H1 (cell line): Measurements from ENCODE around the gene NOP9. TPM values are rescaled to one million over a fixed set of nuclear protein-coding genes. Genes with fewer than 3 reads are reported as not detected.

Experiments used
- CTCF ChIA-PET: fragments of 300-600 bp; sonication (Branson Sonifier 250); formaldehyde crosslinking; loops from one replicate; lab custom pipeline; 2021; ENCODE audit not compliant: partially characterized antibody; lab: Charles Lee
- POLR2A ChIA-PET: fragments of 300-600 bp; sonication (Branson Sonifier 250); formaldehyde crosslinking; loops from one replicate; lab custom pipeline; 2021; ENCODE audit warnings: inconsistent platforms; ENCODE audit not compliant: partially characterized antibody; lab: Charles Lee
- DNase-seq, 2 experiments: peaks; one replicate each; pipeline versions ENCODE4 v3.0.0 to v3.0.0-alpha.2; 2010 to 2022; ENCODE audit warnings: low spot score in 2 of 2, low read depth in 1 of 2, mixed read lengths in 1 of 2
- FAIRE-seq: peaks from 2 replicates; lab custom pipeline; 2011; peaks lifted over from hg19 to GRCh38; lab: Jason Lieb, UNC
- H2AFZ ChIP-seq: 2 replicates; pipeline ENCODE4 v1.8.1; 2012; ENCODE audit warnings: low read length, inconsistent platforms
- H2AK5ac ChIP-seq: 2 replicates; pipeline ENCODE4 v1.6.1; 2013; ENCODE audit warnings: low read depth, low read length
- H2BK120ac ChIP-seq: replicated peaks from 2 replicates; pipeline ENCODE3; 2013; ENCODE audit warnings: low read depth, low read length, inconsistent platforms
- H2BK12ac ChIP-seq: 2 replicates; pipeline ENCODE4 v1.6.1; 2013; ENCODE audit warnings: low read depth, low read length
- H2BK15ac ChIP-seq: 2 replicates; pipeline ENCODE4 v1.6.1; 2013; ENCODE audit warnings: low read length
- H2BK20ac ChIP-seq: 2 replicates; pipeline ENCODE4 v1.6.1; 2013; ENCODE audit warnings: low read length
- H2BK5ac ChIP-seq: 2 replicates; pipeline ENCODE4 v1.6.1; 2013; ENCODE audit warnings: low read depth, low read length
- H3K14ac ChIP-seq: 2 replicates; pipeline ENCODE4 v1.6.1; 2013; ENCODE audit warnings: inconsistent platforms; ENCODE audit not compliant: insufficient read length
- H3K18ac ChIP-seq: 2 replicates; pipeline ENCODE4 v1.6.1; 2013; ENCODE audit warnings: low read length; ENCODE audit errors: extremely low read depth
- H3K23ac ChIP-seq: 2 replicates; pipeline ENCODE4 v1.6.1; 2013; ENCODE audit warnings: inconsistent platforms; ENCODE audit not compliant: insufficient read length
- H3K23me2 ChIP-seq: 2 replicates; pipeline ENCODE4 v1.6.1; 2013; ENCODE audit warnings: low read depth, low read length
- H3K27ac ChIP-seq: 2 replicates; pipeline ENCODE4 v1.6.1; 2011; ENCODE audit warnings: low read depth, low read length, inconsistent platforms
- H3K27me3 ChIP-seq, 4 experiments: replicated peaks in 1 of 4; 1 replicate in 1 of 4; 2 replicates in 3 of 4; pipeline versions ENCODE4 v1.6.1 to v1.8.1; 2011 to 2013; ENCODE audit warnings: low read length in 3 of 4, mild to moderate bottlenecking in 3 of 4, inconsistent platforms in 2 of 4, mixed read lengths in 2 of 4, moderate library complexity in 1 of 4; ENCODE audit not compliant: control insufficient read depth in 3 of 4, insufficient read depth in 3 of 4; ENCODE audit errors: extremely low read depth in 1 of 4
- H3K36me3 ChIP-seq, 4 experiments: 2 replicates each; pipeline versions ENCODE4 v1.6.1 to v1.8.1; 2011 to 2013; ENCODE audit warnings: mild to moderate bottlenecking in 4 of 4, low read length in 3 of 4, moderate library complexity in 2 of 4, control low read depth in 1 of 4, inconsistent platforms in 1 of 4; ENCODE audit not compliant: insufficient read depth in 4 of 4, control insufficient read depth in 2 of 4
- H3K4ac ChIP-seq: replicated peaks from 2 replicates; pipeline ENCODE3; 2013; ENCODE audit warnings: low read length, low read depth, mixed read lengths, inconsistent platforms; ENCODE audit not compliant: insufficient read length
- H3K4me1 ChIP-seq, 4 experiments: replicated peaks in 1 of 4; 1 replicate in 1 of 4; 2 replicates in 3 of 4; pipeline versions ENCODE4 v1.6.1 to v1.8.1; 2011 to 2013; ENCODE audit warnings: low read length in 3 of 4, inconsistent platforms in 2 of 4, mixed read lengths in 1 of 4; ENCODE audit not compliant: insufficient read depth in 4 of 4, control insufficient read depth in 3 of 4
- H3K4me2 ChIP-seq, 2 experiments: 2 replicates each; pipeline versions ENCODE4 v1.6.1 to v1.8.1; 2011 to 2013; ENCODE audit warnings: low read depth in 2 of 2, low read length in 2 of 2, control low read depth in 1 of 2, inconsistent platforms in 1 of 2, mild to moderate bottlenecking in 1 of 2; ENCODE audit not compliant: insufficient read depth in 1 of 2
- H3K4me3 ChIP-seq, 4 experiments: fragments of 200-600, 300-600 bp in 1 of 4; sonication (generic), shearing (Covaris generic), sonication (Bioruptor Twin) in 1 of 4; 2 replicates each; pipeline versions ENCODE4 v1.5.1 to v1.8.1; 2011 to 2016; ENCODE audit warnings: low read length in 4 of 4, low read depth in 3 of 4, control low read depth in 2 of 4, inconsistent platforms in 2 of 4, mild to moderate bottlenecking in 2 of 4, mixed read lengths in 1 of 4, moderate library complexity in 1 of 4; ENCODE audit not compliant: insufficient read depth in 2 of 4; ENCODE audit errors: extremely low read depth in 1 of 4
- H3K56ac ChIP-seq: replicated peaks from 2 replicates; pipeline ENCODE3; 2013; ENCODE audit warnings: low read depth, mild to moderate bottlenecking, mixed read lengths, low read length, inconsistent platforms; ENCODE audit not compliant: insufficient read length
- H3K79me1 ChIP-seq: 2 replicates; pipeline ENCODE4 v1.6.1; 2013; ENCODE audit warnings: low read depth, low read length, control low read depth
- H3K79me2 ChIP-seq, 2 experiments: 2 replicates each; pipeline versions ENCODE4 v1.6.1 to v1.8.1; 2012 to 2013; ENCODE audit warnings: low read length in 2 of 2, mild to moderate bottlenecking in 2 of 2, inconsistent platforms in 1 of 2; ENCODE audit not compliant: insufficient read depth in 2 of 2, control insufficient read depth in 1 of 2
- H3K9ac ChIP-seq, 4 experiments: replicated peaks in 1 of 4; 1 replicate in 1 of 4; 2 replicates in 3 of 4; pipeline versions ENCODE4 v1.6.1 to v1.8.1; 2011 to 2013; ENCODE audit warnings: low read depth in 3 of 4, low read length in 3 of 4, control low read depth in 2 of 4, mild to moderate bottlenecking in 2 of 4, moderate library complexity in 2 of 4, inconsistent platforms in 1 of 4; ENCODE audit errors: extremely low read depth in 1 of 4
- H3K9me3 ChIP-seq, 2 experiments: 2 replicates each; pipeline versions ENCODE4 v1.6.1 to v1.8.1; 2012 to 2013; ENCODE audit warnings: mild to moderate bottlenecking in 2 of 2, moderate library complexity in 2 of 2, control low read depth in 1 of 2, inconsistent platforms in 1 of 2, low read depth in 1 of 2, low read length in 1 of 2, mixed read lengths in 1 of 2; ENCODE audit not compliant: insufficient read depth in 2 of 2
- H4K20me1 ChIP-seq, 2 experiments: replicated peaks in 1 of 2; 2 replicates each; pipeline versions ENCODE3 to v1.8.1; 2011 to 2013; ENCODE audit warnings: inconsistent platforms in 2 of 2, low read length in 2 of 2, mild to moderate bottlenecking in 1 of 2; ENCODE audit not compliant: insufficient read depth in 2 of 2, control insufficient read depth in 1 of 2
- H4K5ac ChIP-seq: 2 replicates; pipeline ENCODE4 v1.6.1; 2013; ENCODE audit warnings: low read length, low read depth, mixed read lengths, inconsistent platforms; ENCODE audit not compliant: insufficient read length
- H4K8ac ChIP-seq: 2 replicates; pipeline ENCODE4 v1.8.0; 2013; ENCODE audit warnings: mild to moderate bottlenecking, moderate library complexity, low read length, inconsistent platforms; ENCODE audit not compliant: insufficient read depth; ENCODE audit errors: extremely low read depth
- H4K91ac ChIP-seq: replicated peaks from 2 replicates; pipeline ENCODE3; 2013; ENCODE audit warnings: low read length, mixed read lengths, inconsistent platforms; ENCODE audit not compliant: insufficient read length
- ATF2 ChIP-seq: IDR thresholded peaks from 2 replicates; pipeline ENCODE4 v1.6.1; 2012; ENCODE audit warnings: low read length, inconsistent platforms
- BCL11A ChIP-seq, 2 experiments: IDR thresholded peaks; one replicate each; pipeline ENCODE4 v1.6.1; 2011; ENCODE audit warnings: low read depth in 2 of 2, low read length in 2 of 2, mild to moderate bottlenecking in 2 of 2
- CBX5 ChIP-seq: fragments of 300-800, 300-1000 bp; sonication (generic); IDR thresholded peaks from 2 replicates; pipeline ENCODE4 v1.7.1; 2016; ENCODE audit warnings: antibody characterized with exemption, low read length, low read depth
- EZH2 ChIP-seq: fragments of 200-600 bp; sonication (generic); IDR thresholded peaks from 2 replicates; pipeline ENCODE4 v1.7.1; 2012; ENCODE audit warnings: low read depth, mild to moderate bottlenecking, moderate library complexity, low read length, inconsistent platforms; ENCODE audit not compliant: severe bottlenecking
- KDM1A ChIP-seq: fragments of 200-600, 300-600 bp; sonication (generic); IDR thresholded peaks from 2 replicates; pipeline ENCODE4 v1.7.1; 2016; ENCODE audit warnings: mild to moderate bottlenecking, low read length, borderline replicate concordance
- PHF8 ChIP-seq: fragments of 200-600 bp; sonication (generic); conservative IDR thresholded peaks from 2 replicates; pipeline ENCODE4 v1.7.1; 2012; ENCODE audit warnings: low read depth, mild to moderate bottlenecking, inconsistent platforms, low read length, moderate library complexity
- RBBP5 ChIP-seq: IDR thresholded peaks from 2 replicates; pipeline ENCODE4 v1.7.1; 2012; ENCODE audit warnings: low read depth, mild to moderate bottlenecking, inconsistent platforms, low read length, moderate library complexity, borderline replicate concordance
- SIN3A ChIP-seq, 2 experiments: IDR thresholded peaks in 1 of 2; conservative IDR thresholded peaks in 1 of 2; 2 replicates each; pipeline ENCODE4 v1.6.1; 2011 to 2012; ENCODE audit warnings: low read length in 2 of 2, improper control_type of control experiment in 1 of 2, low read depth in 1 of 2, mild to moderate bottlenecking in 1 of 2
- SIRT6 ChIP-seq: IDR thresholded peaks from one replicate; pipeline ENCODE4 v1.7.1; 2012; ENCODE audit warnings: low read length, inconsistent platforms
- SP4 ChIP-seq: IDR thresholded peaks from 2 replicates; pipeline ENCODE4 v1.6.1; 2012; ENCODE audit warnings: low read length, inconsistent platforms
- WGBS, 2 experiments: shearing (Covaris generic) in 1 of 2; methylation state at CpG; one replicate each; pipeline versions ENCODE4 v1.1.6 to v1.1.7; 2013 to 2015; ENCODE audit warnings: low lambda C conversion rate in 2 of 2, mixed read lengths in 2 of 2, inconsistent platforms in 1 of 2, low coverage in 1 of 2, missing lambda C conversion rate in 1 of 2; ENCODE audit not compliant: insufficient replicate concordance in 2 of 2, insufficient coverage in 1 of 2, insufficient read length in 1 of 2; ENCODE audit errors: extremely low coverage in 1 of 2, missing lambda C conversion rate in 1 of 2; 5-methylcytosine and 5-hydroxymethylcytosine counted together
- polyA plus RNA-seq, 7 experiments: library from polyadenylated mRNA; depleted of rRNA in 3 of 7; stranded (reverse) in 5 of 7; unstranded in 2 of 7; fragments of >200 nt in 5 of 7; fragments of 200-250 nt in 2 of 7; gene quantifications; 1 replicate in 5 of 7; 2 replicates in 1 of 7; 4 replicates in 1 of 7; pipeline versions ENCODE4 v1.2.1 to v1.2.3, GENCODE V29; 2011 to 2013; ENCODE audit warnings: missing spikeins in 2 of 7, mixed read lengths in 2 of 7
- total RNA-seq: library from RNA; stranded (reverse); fragmentation: NEBNext Ultra II Directional; extraction: Animal tissue kit (Norgen Biotek cat#: 25700); gene quantifications from 2 replicates; pipeline ENCODE4 v1.2.1, GENCODE V29; 2021

The NOP9 gene
- total and polyA plus RNA-seq, 2 of the 8 experiments (the other 6 are each of a cell fraction or from before 2014, with no cell fraction given): 17.8 to 34.8 TPM

GRCh38 chr14:24269910-24270536 lies 29.6 kb upstream of the NOP9 start:
- ChIA-PET POLR2A (interaction anchor here (0.8 to 3.8 kb wide), 15 partner anchors 8 to 134 kb away, joined by 3 to 26 read pairs (median 8); partner anchors contain the start of genes CHMP4A, GMPR2, PSME1 and TINF2), CTCF (interaction anchor here (1.0 to 8.6 kb wide), 16 partner anchors 11 to 213 kb away, joined by 3 to 94 read pairs (median 6); partner anchors contain the start of genes CIDEB, DHRS1, GMPR2 and IRF9)
- H2BK120ac ChIP-seq: no peak overlapping the region
- H3K4ac ChIP-seq: no peak overlapping the region
- no peaks in the 10 kb centered on the region for H3K79me1 ChIP-seq
- H2BK12ac ChIP-seq: no peak overlapping the region
- H3K9ac ChIP-seq: no peak overlapping the region
- H3K23ac ChIP-seq: no peak overlapping the region
- DNase-seq (no peak), FAIRE-seq (no peak)
- no peak overlapping the region for H3K18ac ChIP-seq
- no peak overlapping the region for H4K91ac ChIP-seq
- WGBS, 2 experiments: 94% methylated on average over 14 of the region's 14 CpGs; no CpG with 5 or more reads in 1 of the 2 experiments
- no peak overlapping the region for H2AK5ac ChIP-seq
- H3K36me3 ChIP-seq: no peaks in the 10 kb centered on the region; a peak in 3 of 8 replicates
- H3K27me3 ChIP-seq: no peaks in the 10 kb centered on the region; a peak in 1 of 7 replicates
- H3K4me2 ChIP-seq: peak overlapping the region; percentile 55 to 97; a peak in 1 of 4 replicates
- no peak overlapping the region for H3K14ac ChIP-seq
- 0 out of 2 replicates have a peak overlapping the region, but pooled peaks have one; percentile 44 for H2BK5ac ChIP-seq
- no peak overlapping the region for H3K56ac ChIP-seq
- H2BK15ac ChIP-seq: no peak overlapping the region
- no peak overlapping the region for H3K27ac ChIP-seq
- H3K79me2 ChIP-seq: no peaks in the 10 kb centered on the region
- peak overlapping the region; percentile 78; the same call in 1 of the 2 replicates for H4K8ac ChIP-seq
- H4K20me1 ChIP-seq: peaks cover 0 to 2% of the 10 kb centered on the region in 2 experiments
- H2AFZ ChIP-seq: no peak overlapping the region
- peaks cover 5% of the 10 kb centered on the region for H3K23me2 ChIP-seq
- no peak overlapping the region for H4K5ac ChIP-seq
- no peaks in the 10 kb centered on the region for H3K9me3 ChIP-seq
- H3K4me1 ChIP-seq: peaks cover 0 to 4% (median 2%) of the 10 kb centered on the region in 4 experiments; a peak in 4 of 7 replicates
- no peak overlapping the region; a peak in 1 of 8 replicates for H3K4me3 ChIP-seq
- no peak overlapping the region for H2BK20ac ChIP-seq
- no peak for TF ChIP-seq EZH2
- TF ChIP-seq RBBP5: no peak
- no peak for TF ChIP-seq CBX5
- no peak for TF ChIP-seq SP4
- no peak for TF ChIP-seq PHF8
- no peak for TF ChIP-seq KDM1A
- TF ChIP-seq SIN3A (conservative IDR thresholded peaks at IDR 0.05 in 1 of 2, IDR thresholded peaks at IDR 0.05 in 1 of 2; ENCODE audit: low read depth in 1 of 2, low read length in 2 of 2): no peak
- TF ChIP-seq SIRT6: no peak
- TF ChIP-seq BCL11A (IDR thresholded peaks at IDR 0.05; ENCODE audit: low read depth in 2 of 2, low read length in 2 of 2): no peak
- TF ChIP-seq ATF2: no peak
